Testis (tissue), 3 donors: ENCODE measurements around the gene CEP57. TPM values are rescaled to one million over a fixed set of nuclear protein-coding genes. Genes with fewer than 3 reads are reported as not detected.
"Not testable (repeated sequence)": the region's sequence is repeated elsewhere in the genome, so short reads cannot be mapped to it uniquely, and the experiment has no call there.

Experiments
- DNase-seq: peaks from one replicate; pipeline ENCODE4 v3.0.0-alpha.2; 2019
- H3K27ac ChIP-seq, 2 donors: fragments of 200-600 bp; sonication (generic); one replicate each; pipeline ENCODE4 v1.5.1; 2019
- H3K27me3 ChIP-seq: fragments of 200-600 bp; sonication (generic); one replicate; pipeline ENCODE4 v1.5.1; 2019
- H3K36me3 ChIP-seq: fragments of 200-600 bp; sonication (generic); one replicate; pipeline ENCODE4 v1.5.1; 2017; ENCODE audit warnings: low read depth; ENCODE audit errors: missing control alignments
- H3K4me1 ChIP-seq: fragments of 200-600 bp; sonication (generic); one replicate; pipeline ENCODE4 v1.5.1; 2019
- H3K4me3 ChIP-seq, 2 donors: fragments of 200-600 bp; sonication (generic); one replicate each; pipeline ENCODE4 v1.5.1; 2017 to 2019
- H3K9me3 ChIP-seq: fragments of 200-600 bp; sonication (generic); one replicate; pipeline ENCODE4 v1.5.1; 2017
- POLR2A ChIP-seq: fragments of 450-650 bp; IDR thresholded peaks from one replicate; pipeline ENCODE4 v1.6.1; 2017; ENCODE audit warnings: antibody characterized with exemption, mild to moderate bottlenecking, moderate library complexity
- WGBS, 2 donors: methylation state at CpG; one replicate each; pipeline ENCODE4 v1.1.5; 2018; 5-methylcytosine and 5-hydroxymethylcytosine counted together
- intact Hi-C: fragments of 100-400 bp; cut with DNase I; formaldehyde crosslinking; loops from one replicate; pipeline ENCODE4 v1.15.1; 2023; ENCODE audit warnings: low total_unique reads
- polyA plus RNA-seq: library from polyadenylated mRNA; stranded (reverse); fragments of 350-450 nt; fragmentation: Illumina TruSeq; extraction: RNeasy Lipid Tissue Mini Kit (QIAGEN cat#74804); gene quantifications from one replicate; pipeline ENCODE4 v1.2.3, GENCODE V29; 2014; ENCODE audit warnings: low read depth, low replicate concordance; ENCODE audit not compliant: insufficient read depth
- total RNA-seq, 2 donors: library from RNA; depleted of rRNA; stranded (reverse); fragments of >200 nt; gene quantifications; one replicate each; pipeline ENCODE4 v1.2.3, GENCODE V29; 2016
- TF ChIP-seq, protein P1 (sequence below), 3 experiments: fragments of 450-650 bp in 2 of 3; fragments of 200-600 bp in 1 of 3; sonication (generic) in 1 of 3; IDR thresholded peaks; one replicate each; pipeline ENCODE4 v1.5.1; 2016 to 2019; ENCODE audit warnings: antibody characterized with exemption in 3 of 3, mild to moderate bottlenecking in 2 of 3, moderate library complexity in 1 of 3

Gene CEP57
- total and polyA plus RNA-seq, 3 donors from 2014 or later, result 52.5 to 69.3 (median 56.8) TPM

DNA sequence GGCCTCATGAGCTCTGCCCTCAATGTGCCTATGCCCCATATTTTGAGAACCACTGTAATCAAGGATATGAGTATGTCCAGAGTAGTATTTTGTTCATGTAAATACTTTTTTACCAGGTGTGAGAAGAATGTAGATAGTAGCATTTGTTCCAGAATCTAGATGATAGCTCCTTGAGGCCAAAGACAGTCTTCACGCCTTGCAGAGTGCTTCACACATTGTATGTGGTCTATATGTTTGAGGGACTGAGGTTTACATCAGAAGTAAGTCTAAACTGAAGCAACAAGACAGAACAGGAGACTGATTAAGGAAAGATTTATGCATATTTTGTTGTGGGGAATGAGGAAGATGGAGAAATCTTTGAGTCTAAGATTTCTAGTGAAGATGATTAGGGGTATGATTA, 12.5 kb downstream of the CEP57 start:
- Histone ChIP-seq H3K27ac (no peak overlapping the region), H3K36me3 (no peaks in the 10 kb centered on the region), H3K4me3 (no peak overlapping the region), H3K4me1 (no peaks in the 10 kb centered on the region), H3K27me3 (no peaks in the 10 kb centered on the region), H3K9me3 (no peaks in the 10 kb centered on the region)
- no peak for TF ChIP-seq POLR2A
- TF ChIP-seq, protein P1, sequence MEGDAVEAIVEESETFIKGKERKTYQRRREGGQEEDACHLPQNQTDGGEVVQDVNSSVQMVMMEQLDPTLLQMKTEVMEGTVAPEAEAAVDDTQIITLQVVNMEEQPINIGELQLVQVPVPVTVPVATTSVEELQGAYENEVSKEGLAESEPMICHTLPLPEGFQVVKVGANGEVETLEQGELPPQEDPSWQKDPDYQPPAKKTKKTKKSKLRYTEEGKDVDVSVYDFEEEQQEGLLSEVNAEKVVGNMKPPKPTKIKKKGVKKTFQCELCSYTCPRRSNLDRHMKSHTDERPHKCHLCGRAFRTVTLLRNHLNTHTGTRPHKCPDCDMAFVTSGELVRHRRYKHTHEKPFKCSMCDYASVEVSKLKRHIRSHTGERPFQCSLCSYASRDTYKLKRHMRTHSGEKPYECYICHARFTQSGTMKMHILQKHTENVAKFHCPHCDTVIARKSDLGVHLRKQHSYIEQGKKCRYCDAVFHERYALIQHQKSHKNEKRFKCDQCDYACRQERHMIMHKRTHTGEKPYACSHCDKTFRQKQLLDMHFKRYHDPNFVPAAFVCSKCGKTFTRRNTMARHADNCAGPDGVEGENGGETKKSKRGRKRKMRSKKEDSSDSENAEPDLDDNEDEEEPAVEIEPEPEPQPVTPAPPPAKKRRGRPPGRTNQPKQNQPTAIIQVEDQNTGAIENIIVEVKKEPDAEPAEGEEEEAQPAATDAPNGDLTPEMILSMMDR (IDR thresholded peaks at IDR 0.05), result no peak
- no peak for DNase-seq
- WGBS, 2 donors, result 96 to 97% methylated on average over 1 of the region's 1 CpG
- intact Hi-C loops, result no loop called here

DNA sequence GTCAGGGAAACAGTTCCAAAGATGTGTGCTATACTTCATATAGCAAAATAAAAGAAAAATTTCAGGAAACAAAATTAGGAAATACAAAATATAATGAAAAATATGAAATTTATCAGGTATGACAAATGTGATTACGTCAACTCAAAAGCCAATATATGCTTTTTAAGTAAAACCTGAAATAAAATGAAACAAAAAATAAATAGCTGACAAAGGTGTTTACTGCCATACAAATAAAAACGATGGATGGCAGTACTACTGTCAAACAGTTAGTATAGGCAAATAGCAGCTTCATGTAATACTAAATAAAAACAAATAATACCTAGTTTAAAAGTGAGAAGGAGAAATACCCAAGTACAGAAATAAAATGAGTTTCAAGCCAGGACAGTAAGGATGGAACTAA, 13.7 kb downstream of the CEP57 start:
- Histone ChIP-seq H3K9me3 (no peaks in the 10 kb centered on the region), H3K4me1 (no peaks in the 10 kb centered on the region), H3K4me3 (no peak overlapping the region), H3K27ac (no peak overlapping the region), H3K27me3 (no peaks in the 10 kb centered on the region), H3K36me3 (no peaks in the 10 kb centered on the region)
- DNase-seq, result no peak
- WGBS, 2 donors, result 97% methylated on average over 2 of the region's 2 CpGs
- intact Hi-C loops, result no loop called here
- TF ChIP-seq, protein P1 (IDR thresholded peaks at IDR 0.05), result no peak
- TF ChIP-seq POLR2A, result no peak

DNA sequence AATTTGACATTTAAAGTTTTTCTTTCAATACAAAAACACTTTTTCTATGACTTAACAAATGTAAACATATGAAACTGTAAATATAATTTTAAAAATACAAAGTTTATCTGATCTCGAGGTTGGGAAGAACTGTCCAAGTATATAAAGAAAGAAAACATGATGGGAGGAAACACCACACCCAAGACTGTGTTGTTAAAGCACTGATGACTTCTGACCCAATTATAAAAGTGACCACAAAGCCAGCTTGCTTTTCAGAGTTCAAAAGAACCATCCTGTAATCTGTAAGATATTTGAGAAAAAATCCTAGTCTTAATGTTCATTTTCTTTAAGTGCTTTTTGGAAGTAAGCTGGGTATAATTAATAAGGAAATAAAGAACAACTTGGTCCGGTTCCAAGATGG, 15.6 kb downstream of the CEP57 start:
- H3K9me3 ChIP-seq, result no peaks in the 10 kb centered on the region
- TF ChIP-seq, protein P1 (IDR thresholded peaks at IDR 0.05), result no peak
- TF ChIP-seq POLR2A, result no peak
- H3K27ac ChIP-seq, result no peak overlapping the region
- no peak overlapping the region for H3K4me3 ChIP-seq
- no peak for DNase-seq
- no peaks in the 10 kb centered on the region for H3K36me3 ChIP-seq
- H3K4me1 ChIP-seq, result no peaks in the 10 kb centered on the region
- no peaks in the 10 kb centered on the region for H3K27me3 ChIP-seq
- intact Hi-C loops, result no loop called here
- 89 to 97% methylated on average over 2 of the region's 2 CpGs for WGBS, 2 donors

DNA sequence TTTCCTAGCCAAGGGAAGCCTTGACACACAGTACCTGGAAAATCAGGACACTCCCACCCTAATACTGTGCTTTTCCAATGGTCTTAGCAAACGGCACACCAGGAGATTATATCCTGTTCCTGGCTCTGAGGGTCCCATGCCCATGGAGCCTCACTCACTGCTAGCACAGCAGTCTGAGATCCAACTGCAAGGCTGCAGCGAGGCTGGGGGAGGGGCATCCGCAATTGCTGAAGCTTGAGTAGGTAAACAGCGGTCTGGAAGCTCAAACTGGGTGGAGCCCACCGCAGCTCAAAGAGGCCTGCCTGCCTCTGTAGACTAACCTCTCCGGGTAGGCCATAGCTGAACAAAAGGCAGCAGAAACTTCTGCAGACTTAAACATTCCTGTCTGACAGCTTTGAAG, 16.2 kb downstream of the CEP57 start:
- H3K4me3 ChIP-seq, H3K4me1 ChIP-seq, H3K27me3 ChIP-seq, H3K27ac ChIP-seq, H3K36me3 ChIP-seq, DNase-seq, intact Hi-C loops, H3K9me3 ChIP-seq: not testable (repeated sequence)
- WGBS, 2 donors, result 99 to 100% methylated on average over 2 to 6 of the region's 6 CpGs

DNA sequence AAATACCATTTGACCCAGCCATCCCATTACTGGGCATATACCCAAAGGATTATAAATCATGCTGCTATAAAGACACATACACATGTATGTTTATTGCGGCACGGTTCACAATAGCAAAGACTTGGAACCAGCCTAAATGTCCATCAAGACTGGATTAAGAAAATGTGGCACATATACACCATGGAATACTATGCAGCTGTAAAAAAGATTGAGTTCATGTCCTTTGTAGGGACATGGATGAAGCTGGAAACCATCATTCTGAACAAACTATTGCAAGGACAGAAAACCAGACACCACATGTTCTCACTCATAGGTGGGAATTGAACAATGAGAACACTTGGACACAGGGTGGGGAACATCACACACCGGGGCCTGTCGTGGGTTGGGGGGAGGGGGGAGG, 20.8 kb downstream of the CEP57 start:
- H3K36me3 ChIP-seq, DNase-seq, H3K4me1 ChIP-seq, H3K27ac ChIP-seq, H3K9me3 ChIP-seq, H3K27me3 ChIP-seq, intact Hi-C loops, H3K4me3 ChIP-seq: not testable (repeated sequence)
- 91 to 96% methylated on average over 4 of the region's 4 CpGs for WGBS, 2 donors

DNA sequence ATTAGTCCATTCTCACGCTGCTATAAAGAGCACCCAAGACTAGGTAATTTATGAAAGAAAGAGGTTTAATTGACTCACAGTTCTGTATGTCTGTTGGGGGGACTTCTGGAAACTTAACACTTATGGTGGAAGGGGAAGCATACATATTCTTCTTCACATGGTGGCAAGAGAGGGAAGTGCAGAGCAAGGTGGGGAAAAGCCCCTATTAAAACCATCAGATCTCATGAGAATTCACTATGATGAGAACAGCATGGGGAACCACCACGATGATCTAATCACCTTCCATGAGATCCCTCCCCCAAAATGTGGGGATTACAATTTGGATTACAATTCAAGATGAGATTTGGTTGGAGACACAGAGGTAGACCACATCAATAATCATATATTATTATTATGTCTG, 25.7 kb downstream of the CEP57 start:
- Histone ChIP-seq H3K27ac (no peak overlapping the region), H3K4me1 (no peaks in the 10 kb centered on the region), H3K36me3 (no peaks in the 10 kb centered on the region), H3K27me3 (no peaks in the 10 kb centered on the region), H3K9me3 (no peaks in the 10 kb centered on the region), H3K4me3 (no peak overlapping the region)
- TF ChIP-seq POLR2A, result no peak
- TF ChIP-seq, protein P1 (IDR thresholded peaks at IDR 0.05), result no peak
- no peak for DNase-seq
- WGBS, 2 donors, result 89 to 92% methylated on average over 2 of the region's 2 CpGs
- intact Hi-C loops, result no loop called here
